GM18867 (cell line): Measurements from ENCODE around the gene PKP4.

ENCODE experiments used
- ATAC-seq: cut with Tn5 transposase; IDR thresholded peaks from one replicate; pipeline ENCODE4 v1.9.1; 2021; ENCODE audit warnings: mild to moderate bottlenecking, moderate library complexity; ENCODE audit not compliant: unreplicated experiment

Gene PKP4

DNA sequence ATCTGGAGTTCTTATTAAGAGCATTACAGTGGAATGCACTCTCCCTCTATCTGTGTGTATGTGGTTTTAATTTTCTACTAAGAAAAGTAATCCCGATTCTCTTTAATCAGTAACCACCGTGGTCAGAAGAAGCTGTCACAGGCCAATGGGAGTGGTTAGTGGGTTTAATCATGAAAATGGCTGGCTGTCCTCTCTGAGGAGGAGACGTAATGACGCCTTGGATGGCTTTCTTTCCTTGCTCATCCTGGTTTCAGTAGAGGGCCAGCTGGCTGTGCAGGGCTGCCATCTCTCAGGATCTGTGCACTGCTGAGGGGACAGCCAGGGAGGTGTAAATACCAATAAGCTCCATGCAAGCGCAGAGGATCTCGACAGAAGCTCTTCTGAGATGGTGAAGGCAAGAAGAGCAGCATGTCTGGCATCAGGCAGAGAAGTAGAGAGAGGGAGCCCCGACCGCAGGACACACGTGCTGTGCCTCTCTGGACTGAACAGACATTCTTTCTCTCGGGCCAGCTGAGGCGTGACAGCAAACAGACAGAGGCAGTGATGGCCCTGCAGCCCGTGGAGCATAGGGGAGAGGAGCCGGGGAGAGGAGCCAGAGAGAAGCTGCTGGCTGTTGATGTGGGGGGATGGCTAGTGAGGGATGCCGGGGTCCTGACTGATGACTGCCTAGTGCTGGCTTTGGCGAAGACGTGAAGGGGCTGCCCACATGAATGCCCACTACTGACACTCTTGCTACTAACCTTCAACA, 273.3 kb downstream of the PKP4 start:
- no peak for ATAC-seq

- no peak for ATAC-seq
Measured at GRCh38 chr2:158730621-158731140, 273.9 kb downstream of the PKP4 start.

DNA sequence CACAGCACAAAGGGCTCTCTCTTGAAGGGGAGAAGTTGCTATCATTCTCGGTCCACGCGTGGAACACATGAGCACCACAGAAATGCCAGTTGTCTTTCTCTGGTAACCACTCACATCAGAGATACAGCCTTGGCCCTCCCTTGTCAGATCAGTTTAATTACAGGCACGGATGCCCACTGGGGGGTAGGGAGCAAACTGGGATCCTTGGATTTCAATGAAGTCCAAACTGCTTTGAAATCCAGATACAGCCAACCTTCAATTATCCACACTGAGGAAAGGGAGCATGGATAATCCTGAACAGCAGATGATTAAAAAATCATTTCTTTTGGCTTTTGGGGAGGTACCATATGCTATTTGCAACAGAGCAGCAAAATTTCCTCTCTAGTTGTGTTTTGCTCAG, 274.6 kb downstream of the PKP4 start:
- no peak for ATAC-seq
